K562 (cell line): ENCODE results near the gene HSD17B8. TPM values are rescaled to one million over a fixed set of nuclear protein-coding genes. Genes with fewer than 3 reads are reported as not detected.

ENCODE experiments used
- ATAC-seq: fragments of 200-7000 bp; cut with Tn5 transposase; 3 replicates; pipeline ENCODE4 v1.9.1; 2020; ENCODE audit warnings: moderate library complexity
- BruUV-seq: library from RNA; stranded (reverse); fragments of 400-500 nt; replicated peaks from 2 replicates; lab custom pipeline; 2021; lab: Mats Ljungman, UMichigan
- CTCF ChIA-PET: fragments of 300-600 bp; formaldehyde crosslinking; extraction: SDS; loops from one replicate; lab custom pipeline; 2021; ENCODE audit warnings: low intra/inter-chr PET ratio; lab: Yijun Ruan, JAX
- POLR2A ChIA-PET: fragments of 300-600, 350-650 bp; sonication (Branson Sonifier 250); formaldehyde crosslinking; extraction: SDS; loops from one replicate; lab custom pipeline; 2021; ENCODE audit warnings: antibody characterized with exemption, inconsistent platforms; lab: Yijun Ruan, JAX
- DNase-seq, 4 experiments: peaks; one replicate each; pipeline versions ENCODE4 v3.0.0 to v3.0.0-alpha.2; 2011 to 2018; ENCODE audit warnings: low spot score in 3 of 4, mixed read lengths in 3 of 4; ENCODE audit errors: extremely low read depth in 1 of 4
- FAIRE-seq: peaks from 2 replicates; lab custom pipeline; 2011; peaks lifted over from hg19 to GRCh38; lab: Jason Lieb, UNC
- H2AFZ ChIP-seq: 2 replicates; pipeline ENCODE4 v1.6.0; 2011; ENCODE audit warnings: low read depth, low read length, control low read depth, inconsistent platforms
- H3K27ac ChIP-seq: fragments of 200-600 bp; 3 replicates; pipeline ENCODE4 v1.8.0; 2011; ENCODE audit warnings: low read depth, mild to moderate bottlenecking, control low read depth, inconsistent platforms, low read length, moderate library complexity, mixed read lengths; ENCODE audit errors: extremely low read depth
- H3K27me3 ChIP-seq, 2 experiments: fragments of 300-600 bp in 1 of 2; 2 replicates in 1 of 2; 3 replicates in 1 of 2; pipeline versions ENCODE4 v1.6.0 to v1.8.0; 2011; ENCODE audit warnings: inconsistent platforms in 2 of 2, low read length in 2 of 2, mild to moderate bottlenecking in 1 of 2, mixed read lengths in 1 of 2, moderate library complexity in 1 of 2; ENCODE audit not compliant: control insufficient read depth in 2 of 2, insufficient read depth in 2 of 2
- H3K36me3 ChIP-seq: fragments of 300-600 bp; 3 replicates; pipeline ENCODE4 v1.8.0; 2011; ENCODE audit warnings: mild to moderate bottlenecking, low read length, inconsistent platforms; ENCODE audit not compliant: control insufficient read depth, insufficient read depth
- H3K4me1 ChIP-seq, 2 experiments: fragments of 200-600 bp in 1 of 2; replicated peaks in 1 of 2; 2 replicates in 1 of 2; 3 replicates in 1 of 2; pipeline versions ENCODE4 v1.5.1 to v1.8.0; 2011; ENCODE audit warnings: inconsistent platforms in 2 of 2, low read length in 2 of 2, mild to moderate bottlenecking in 1 of 2, mixed read lengths in 1 of 2, moderate library complexity in 1 of 2; ENCODE audit not compliant: control insufficient read depth in 2 of 2, insufficient read depth in 2 of 2
- H3K4me2 ChIP-seq: 2 replicates; pipeline ENCODE4 v1.6.1; 2011; ENCODE audit warnings: low read length, control low read depth, inconsistent platforms, mixed read lengths; ENCODE audit not compliant: insufficient read depth
- H3K4me3 ChIP-seq: fragments of 200-600 bp; sonication (generic), shearing (Covaris generic); 2 replicates; pipeline ENCODE4 v1.5.1; 2016; ENCODE audit warnings: control low read depth, inconsistent platforms
- H3K79me2 ChIP-seq: fragments of 200-600 bp; 3 replicates; pipeline ENCODE4 v1.8.0; 2011; ENCODE audit warnings: low read length, inconsistent platforms; ENCODE audit not compliant: control insufficient read depth, insufficient read depth
- H3K9ac ChIP-seq, 2 experiments: 2 replicates each; pipeline versions ENCODE4 v1.6.0 to v1.6.1; 2011; ENCODE audit warnings: low read depth in 2 of 2, low read length in 2 of 2, control low read depth in 1 of 2, inconsistent platforms in 1 of 2, mild to moderate bottlenecking in 1 of 2, mixed read lengths in 1 of 2; ENCODE audit not compliant: insufficient read depth in 1 of 2
- H3K9me1 ChIP-seq: one replicate; pipeline ENCODE4 v1.6.0; 2011; ENCODE audit warnings: inconsistent platforms, mild to moderate bottlenecking, low read length, moderate library complexity; ENCODE audit not compliant: control insufficient read depth, insufficient read depth
- H3K9me3 ChIP-seq: replicated peaks from 2 replicates; pipeline ENCODE4 v1.5.1; 2011; ENCODE audit warnings: low read depth, low read length, inconsistent platforms; ENCODE audit not compliant: control insufficient read depth, insufficient read depth
- H4K20me1 ChIP-seq: replicated peaks from 2 replicates; pipeline ENCODE4 v1.6.1; 2011; ENCODE audit warnings: low read length, inconsistent platforms, mixed read lengths; ENCODE audit not compliant: control insufficient read depth, insufficient read depth
- ARID1B ChIP-seq: fragments of 450-650 bp; IDR thresholded peaks from 2 replicates; pipeline ENCODE4 v1.6.1; 2016; ENCODE audit warnings: antibody characterized with exemption, mild to moderate bottlenecking, inconsistent platforms
- BHLHE40 ChIP-seq: IDR thresholded peaks from 2 replicates; pipeline ENCODE4 v1.6.1; 2011; ENCODE audit warnings: low read length, improper control_type of control experiment
- BMI1 ChIP-seq: fragments of 150-350 bp; IDR thresholded peaks from 2 replicates; pipeline ENCODE4 v1.6.1; 2014; ENCODE audit warnings: low read length
- FIP1L1 ChIP-seq: fragments of 200-400 bp; formaldehyde crosslinking; IDR thresholded peaks from 2 replicates; pipeline ENCODE4 v1.6.1; 2018; ENCODE audit warnings: mild to moderate bottlenecking, low read depth, low read length; ENCODE audit not compliant: poor library complexity, severe bottlenecking
- MTA1 ChIP-seq: fragments of 450-650 bp; IDR thresholded peaks from 2 replicates; pipeline ENCODE4 v1.6.1; 2017; ENCODE audit warnings: borderline replicate concordance
- NEUROD1 ChIP-seq: fragments of 150-350 bp; IDR thresholded peaks from 2 replicates; pipeline ENCODE4 v1.6.1; 2014; ENCODE audit warnings: borderline replicate concordance, low read length, low read depth; ENCODE audit not compliant: partially characterized antibody
- NFATC3 ChIP-seq: fragments of 450-650 bp; IDR thresholded peaks from 2 replicates; pipeline ENCODE4 v1.6.1; 2017; ENCODE audit warnings: mild to moderate bottlenecking
- PTRF ChIP-seq: fragments of 450-650 bp; IDR thresholded peaks from 2 replicates; pipeline ENCODE4 v1.6.1; 2016; ENCODE audit warnings: mild to moderate bottlenecking, missing genetic modification characterization, missing compliant biosample characterization
- ZBTB33 ChIP-seq: sonication (generic); formaldehyde crosslinking; IDR thresholded peaks from 2 replicates; pipeline ENCODE4 v1.8.1; 2023; ENCODE audit warnings: mild to moderate bottlenecking, missing genetic modification reagents
- ZEB2 ChIP-seq: fragments of 450-650 bp; IDR thresholded peaks from 2 replicates; pipeline ENCODE4 v1.6.1; 2016
- ZNF224 ChIP-seq: sonication (generic); formaldehyde crosslinking; IDR thresholded peaks from 2 replicates; pipeline ENCODE4 v1.8.0; 2022; ENCODE audit warnings: mild to moderate bottlenecking, missing genetic modification reagents
- ZNF668 ChIP-seq: fragments of 250-450 bp; sonication (Bioruptor Pico); IDR thresholded peaks from 2 replicates; pipeline ENCODE4 v1.8.0; 2022; ENCODE audit warnings: mild to moderate bottlenecking, inconsistent platforms
- ZNF717 ChIP-seq: fragments of 250-450 bp; sonication (Bioruptor Pico); IDR thresholded peaks from 2 replicates; pipeline ENCODE4 v1.5.0; 2021
- WGBS: fragments of 100-300 bp; shearing (Covaris generic); methylation state at CpG from one replicate; pipeline ENCODE4 v1.1.6; 2016; ENCODE audit warnings: low coverage, mixed read lengths; ENCODE audit not compliant: insufficient coverage; ENCODE audit errors: missing lambda C conversion rate; 5-methylcytosine and 5-hydroxymethylcytosine counted together
- in situ Hi-C: fragments of 300-500 bp; cut with MboI; formaldehyde crosslinking; loops from 4 replicates; pipeline ENCODE4 v1.15.0; 2018; ENCODE audit warnings: inconsistent platforms, mixed read lengths
- intact Hi-C: fragments of 100-400 bp; cut with micrococcal nuclease; formaldehyde crosslinking; loops from 2 replicates; pipeline ENCODE4 v1.14.2; 2022
- polyA plus RNA-seq, 8 experiments: library from polyadenylated mRNA; depleted of rRNA in 4 of 8; stranded (reverse) in 5 of 8; unstranded in 3 of 8; fragments of >200 nt; fragmentation: Nextera tagmentation in 2 of 8; fragmentation: Illumina TruSeq in 1 of 8; extraction: Ambion mirVana in 2 of 8; extraction: Trizol in 1 of 8; gene quantifications; 2 replicates each; pipeline versions ENCODE4 v1.2.1 to v1.2.3, GENCODE V29; 2011 to 2014; ENCODE audit warnings: inconsistent platforms in 1 of 8, missing spikeins in 1 of 8
- total RNA-seq, 7 experiments: library from RNA; depleted of rRNA in 6 of 7; stranded (reverse); fragments of >200 nt in 6 of 7; fragmentation: Illumina TruSeq in 2 of 7; extraction: Trizol in 2 of 7; gene quantifications; 2 replicates each; pipeline versions ENCODE4 v1.2.1 to v1.2.3, GENCODE V29; 2011 to 2021; ENCODE audit warnings: low replicate concordance in 1 of 7

HSD17B8 gene
- total and polyA plus RNA-seq, 9 of the 15 experiments (the other 6 are each of a cell fraction or from before 2014, with no cell fraction given), result 3.7 to 35.2 (median 14.2) TPM

- BruUV-seq, result no TSS peak
- TF ChIP-seq ARID1B (no peak), NEUROD1 (no peak), ZNF668 (CRISPR knock-in tag) (no peak), BMI1 (no peak), BHLHE40 (no peak), ZBTB33 (CRISPR knock-in tag) (no peak), PTRF (tag) (no peak), ZNF717 (CRISPR knock-in tag) (no peak), ZEB2 (no peak), FIP1L1 (no peak), NFATC3 (no peak), ZNF224 (no peak), MTA1 (no peak)
- H3K79me2 ChIP-seq, result no peaks in the 10 kb centered on the region
- FAIRE-seq (no peak), ATAC-seq (no peak), DNase-seq (no peak)
- no peaks in the 10 kb centered on the region for H3K9me1 ChIP-seq
- ChIA-PET POLR2A (interaction anchor here (0.5 to 0.7 kb wide), 2 partner anchors 68 to 117 kb away, joined by 3 read pairs; no protein-coding TSS in a partner anchor), CTCF (no interaction called here)
- no peak overlapping the region for H3K4me3 ChIP-seq
- H3K4me1 ChIP-seq, result peaks cover 0 to 4% of the 10 kb centered on the region in 2 experiments; a peak in 1 of 5 replicates
- no peaks in the 10 kb centered on the region for H3K36me3 ChIP-seq
- 0 out of 4 replicates have a peak overlapping the region, but pooled peaks of 1 of the 2 experiments have one; percentile 17 for H3K9ac ChIP-seq
- no peak overlapping the region for H3K4me2 ChIP-seq
- WGBS, result 24% methylated on average over 7 of the region's 7 CpGs
- no peak overlapping the region for H2AFZ ChIP-seq
- in situ Hi-C loops, result no loop called here
- no peaks in the 10 kb centered on the region for H4K20me1 ChIP-seq
- H3K9me3 ChIP-seq, result peaks cover 13% of the 10 kb centered on the region
- no peak overlapping the region for H3K27ac ChIP-seq
- intact Hi-C loops, result no loop called here
- peaks cover 2 to 4% of the 10 kb centered on the region in 2 experiments; a peak in 3 of 5 replicates for H3K27me3 ChIP-seq
These were observed 23.3 kb upstream of the HSD17B8 start for GRCh38 chr6:33181141-33181540.
